IMR-90 (cell line): ENCODE data around the gene CPSF4L. TPM values are rescaled to one million over a fixed set of nuclear protein-coding genes. Genes with fewer than 3 reads are reported as not detected.

Experiments
- ATAC-seq: fragments of 200-7000 bp; cut with Tn5 transposase; 2 replicates; pipeline ENCODE4 v1.9.1; 2020; ENCODE audit warnings: low read depth, mild to moderate bottlenecking, moderate library complexity
- BruUV-seq: library from RNA; stranded (reverse); fragments of 400-500 nt; replicated peaks from 2 replicates; lab custom pipeline; 2021; lab: Mats Ljungman, UMichigan
- CTCF ChIA-PET: fragments of 300-600 bp; formaldehyde crosslinking; extraction: SDS; loops from one replicate; lab custom pipeline; 2021; ENCODE audit warnings: antibody characterized with exemption; lab: Yijun Ruan, JAX
- POLR2A ChIA-PET: fragments of 300-600 bp; sonication (Branson Sonifier 250); formaldehyde crosslinking; loops from one replicate; lab custom pipeline; 2022; ENCODE audit warnings: antibody characterized with exemption; ENCODE audit not compliant: unreplicated experiment; lab: Charles Lee
- DNase-seq: peaks from one replicate; pipeline ENCODE4 v3.0.0; 2013
- H2AFZ ChIP-seq: replicated peaks from 2 replicates; pipeline ENCODE3; 2013; ENCODE audit warnings: low read length, mild to moderate bottlenecking; ENCODE audit not compliant: poor library complexity
- H2AK5ac ChIP-seq: 2 replicates; pipeline ENCODE4 v1.6.1; 2013; ENCODE audit warnings: low read depth, low read length, inconsistent platforms
- H2AK9ac ChIP-seq: replicated peaks from 2 replicates; pipeline ENCODE3; 2013; ENCODE audit warnings: mild to moderate bottlenecking, low read depth, low read length, moderate library complexity; ENCODE audit not compliant: poor library complexity
- H2BK120ac ChIP-seq: 2 replicates; pipeline ENCODE4 v1.6.1; 2013; ENCODE audit warnings: low read depth, low read length, inconsistent platforms
- H2BK15ac ChIP-seq: 3 replicates; pipeline ENCODE4 v1.6.1; 2013; ENCODE audit warnings: low read depth, low read length, inconsistent platforms
- H2BK20ac ChIP-seq: 2 replicates; pipeline ENCODE4 v1.6.1; 2013; ENCODE audit warnings: low read depth, mild to moderate bottlenecking, inconsistent platforms, low read length, moderate library complexity
- H2BK5ac ChIP-seq: 2 replicates; pipeline ENCODE4 v1.6.1; 2013; ENCODE audit warnings: mild to moderate bottlenecking, low read depth, low read length, inconsistent platforms; ENCODE audit not compliant: poor library complexity, severe bottlenecking
- H3K14ac ChIP-seq: replicated peaks from 2 replicates; pipeline ENCODE4 v1.6.1; 2013; ENCODE audit warnings: low read depth, low read length, inconsistent platforms
- H3K18ac ChIP-seq: 2 replicates; pipeline ENCODE4 v1.6.1; 2013; ENCODE audit warnings: low read depth, low read length, control low read depth
- H3K23ac ChIP-seq: 2 replicates; pipeline ENCODE4 v1.6.1; 2013; ENCODE audit warnings: low read depth, low read length, inconsistent platforms
- H3K27ac ChIP-seq: 2 replicates; pipeline ENCODE4 v1.5.1; 2013; ENCODE audit warnings: mild to moderate bottlenecking, control low read depth, low read length; ENCODE audit not compliant: insufficient read depth
- H3K27me3 ChIP-seq: 2 replicates; pipeline ENCODE4 v1.6.1; 2013; ENCODE audit warnings: low read length; ENCODE audit not compliant: control insufficient read depth, insufficient read depth
- H3K36me3 ChIP-seq: 2 replicates; pipeline ENCODE4 v1.6.1; 2013; ENCODE audit warnings: low read length, mixed read lengths; ENCODE audit not compliant: control insufficient read depth, insufficient read depth
- H3K4ac ChIP-seq: 2 replicates; pipeline ENCODE4 v1.6.1; 2013; ENCODE audit warnings: low read depth, low read length, inconsistent platforms
- H3K4me1 ChIP-seq: 2 replicates; pipeline ENCODE4 v1.6.1; 2013; ENCODE audit warnings: low read length, mixed read lengths; ENCODE audit not compliant: control insufficient read depth, insufficient read depth
- H3K4me2 ChIP-seq: 2 replicates; pipeline ENCODE4 v1.6.1; 2013; ENCODE audit warnings: low read depth, mild to moderate bottlenecking, control low read depth, low read length, moderate library complexity
- H3K4me3 ChIP-seq: 2 replicates; pipeline ENCODE4 v1.5.1; 2013; ENCODE audit warnings: low read depth, mild to moderate bottlenecking, control low read depth, low read length, moderate library complexity; ENCODE audit not compliant: insufficient read depth
- H3K56ac ChIP-seq: 2 replicates; pipeline ENCODE4 v1.6.1; 2013; ENCODE audit warnings: low read length, inconsistent platforms; ENCODE audit not compliant: insufficient read depth; ENCODE audit errors: extremely low read depth
- H3K79me1 ChIP-seq, 2 experiments: 2 replicates each; pipeline ENCODE4 v1.6.1; 2013; ENCODE audit warnings: low read length in 2 of 2, inconsistent platforms in 1 of 2, low read depth in 1 of 2
- H3K9ac ChIP-seq: 2 replicates; pipeline ENCODE4 v1.6.1; 2013; ENCODE audit warnings: low read depth, low read length, control low read depth
- H3K9me1 ChIP-seq: 2 replicates; pipeline ENCODE4 v1.6.1; 2013; ENCODE audit warnings: low read length, inconsistent platforms; ENCODE audit not compliant: insufficient read depth
- H3K9me3 ChIP-seq: 2 replicates; pipeline ENCODE4 v1.6.1; 2013; ENCODE audit warnings: low read length; ENCODE audit not compliant: control insufficient read depth, insufficient read depth
- H4K20me1 ChIP-seq: 2 replicates; pipeline ENCODE4 v1.6.1; 2013; ENCODE audit warnings: low read length, inconsistent platforms; ENCODE audit not compliant: insufficient read depth
- H4K5ac ChIP-seq: 2 replicates; pipeline ENCODE4 v1.6.1; 2013; ENCODE audit warnings: mild to moderate bottlenecking, low read depth, low read length, control low read depth
- H4K8ac ChIP-seq, 2 experiments: 2 replicates each; pipeline ENCODE4 v1.6.1; 2013; ENCODE audit warnings: low read depth in 2 of 2, low read length in 2 of 2, control low read depth in 1 of 2, inconsistent platforms in 1 of 2
- H4K91ac ChIP-seq: 2 replicates; pipeline ENCODE4 v1.6.1; 2013; ENCODE audit warnings: low read depth, low read length, inconsistent platforms; ENCODE audit not compliant: insufficient read depth
- CEBPB ChIP-seq: IDR thresholded peaks from 2 replicates; pipeline ENCODE4 v1.6.1; 2012; ENCODE audit warnings: low read depth, low read length, improper control_type of control experiment
- MXI1 ChIP-seq: IDR thresholded peaks from 2 replicates; pipeline ENCODE4 v1.6.1; 2012; ENCODE audit warnings: low read depth, mild to moderate bottlenecking, low read length, moderate library complexity, borderline replicate concordance
- WGBS, 2 experiments: methylation state at CpG; one replicate each; pipeline versions ENCODE4 v1.1.5 to v1.1.7; 2013; ENCODE audit warnings: missing lambda C conversion rate in 2 of 2; ENCODE audit not compliant: insufficient read length in 1 of 2; ENCODE audit errors: extremely low coverage in 2 of 2; 5-methylcytosine and 5-hydroxymethylcytosine counted together
- dilution Hi-C: fragments of 300-500 bp; cut with HindIII; formaldehyde crosslinking; loops from one replicate; pipeline ENCODE4 v1.14.3; 2018; ENCODE audit warnings: low sequenced_read_pairs; ENCODE audit not compliant: unreplicated experiment
- in situ Hi-C: fragments of 300-500 bp; cut with MboI; formaldehyde crosslinking; loops from 3 replicates; pipeline ENCODE4 v1.14.3; 2019; ENCODE audit warnings: low sequenced_read_pairs, inconsistent platforms, mixed read lengths
- intact Hi-C: fragments of 100-400 bp; cut with micrococcal nuclease; formaldehyde crosslinking; loops from 2 replicates; pipeline ENCODE4 v1.10.0; 2022
- polyA plus RNA-seq, 3 experiments: library from polyadenylated mRNA; depleted of rRNA; stranded (reverse); fragments of >200 nt; gene quantifications; 2 replicates each; pipeline ENCODE4 v1.2.3, GENCODE V29; 2012; ENCODE audit warnings: low replicate concordance in 1 of 3
- total RNA-seq: library from RNA; depleted of rRNA; stranded (reverse); fragments of >200 nt; gene quantifications from 2 replicates; pipeline ENCODE4 v1.2.3, GENCODE V29; 2012
- TF ChIP-seq, protein P1 (sequence below): fragments of 150-350 bp; IDR thresholded peaks from 2 replicates; pipeline ENCODE4 v1.6.1; 2017; ENCODE audit warnings: mild to moderate bottlenecking, antibody characterized with exemption, low read length, low read depth
- TF ChIP-seq, protein P2 (sequence below): conservative IDR thresholded peaks from 2 replicates; pipeline ENCODE4 v1.5.1; 2012; ENCODE audit warnings: mild to moderate bottlenecking, low read depth, low read length, improper control_type of control experiment

CPSF4L gene
- total and polyA plus RNA-seq, 2 of the 4 experiments (the other 2 are of a cell fraction) = not detected

DNA sequence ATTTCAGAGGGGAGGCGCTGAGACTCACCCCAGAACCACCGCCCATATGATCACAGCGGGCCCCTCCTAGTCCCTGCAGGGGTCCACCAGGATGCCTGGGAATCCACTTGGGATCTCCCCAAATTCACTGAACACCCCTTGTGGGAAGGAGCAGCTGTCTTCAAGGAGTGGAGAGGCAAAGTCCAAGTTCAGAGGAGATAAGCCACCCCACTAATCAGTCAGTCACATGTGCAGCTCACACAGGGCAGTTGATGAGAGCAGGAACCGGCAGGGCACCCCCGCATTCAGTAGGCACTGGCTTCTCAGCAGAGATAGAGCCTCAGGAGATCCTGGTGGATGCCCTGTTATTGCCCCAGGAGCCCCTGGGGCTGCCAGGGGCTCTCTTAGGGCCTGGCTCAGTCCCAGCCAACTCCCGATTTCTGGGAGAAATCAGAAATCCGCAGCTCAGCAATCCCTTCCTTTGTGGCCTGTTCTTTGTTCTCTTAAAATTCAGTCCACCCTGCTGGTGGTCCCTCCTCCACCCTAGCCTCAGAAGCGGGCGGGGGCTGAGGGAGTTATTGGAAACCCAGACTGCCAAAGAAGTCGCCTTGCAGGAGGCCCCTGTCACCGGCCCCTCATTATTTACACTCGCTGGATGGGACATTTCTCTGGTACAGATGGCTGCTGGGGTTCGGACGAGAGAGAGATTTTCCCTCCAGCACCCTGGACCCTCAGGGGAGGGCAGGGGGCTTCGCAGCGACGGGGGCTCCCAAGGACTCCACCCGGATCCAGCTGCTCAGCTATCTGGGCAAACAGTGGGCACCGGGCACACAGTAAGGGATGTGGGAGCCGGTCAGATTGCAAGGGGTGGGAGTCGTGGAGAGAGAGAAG is 48.3 kb upstream of the CPSF4L start:
- Histone ChIP-seq H3K23ac (peak overlapping the region; percentile 95), H3K36me3 (peaks cover 3% of the 10 kb centered on the region; the same call in 1 of the 2 replicates), H4K8ac (peak overlapping the region; percentile 80 to 82), H2BK5ac (peak overlapping the region; percentile 95), H3K9me3 (no peaks in the 10 kb centered on the region), H2BK15ac (peak overlapping the region; percentile 96; the same call in 2 of the 3 replicates), H3K79me1 (peaks cover 9 to 38% of the 10 kb centered on the region in 2 experiments; a peak in 3 of 4 replicates), H2BK20ac (peak overlapping the region; percentile 22; the same call in 1 of the 2 replicates), H3K4me2 (peak overlapping the region; percentile 92), H3K27ac (peak overlapping the region; percentile 99), H2AK5ac (peak overlapping the region; percentile 99), H4K91ac (peak overlapping the region; percentile 94), H3K9ac (peak overlapping the region; percentile 99), H3K14ac (peak overlapping the region; percentile 95), H4K20me1 (peaks cover 3% of the 10 kb centered on the region; the same call in 1 of the 2 replicates), H3K4ac (peak overlapping the region; percentile 98), H2BK120ac (peak overlapping the region; percentile 87), H3K9me1 (peaks cover 10% of the 10 kb centered on the region), H2AK9ac (peak overlapping the region; percentile 97), H3K4me3 (peak overlapping the region; percentile 76), H3K56ac (peak overlapping the region; percentile 96), H3K4me1 (peaks cover 27% of the 10 kb centered on the region), H2AFZ (peak overlapping the region; percentile 76), H3K27me3 (no peaks in the 10 kb centered on the region), H4K5ac (peak overlapping the region; percentile 92), H3K18ac (peak overlapping the region; percentile 92)
- intact Hi-C loops (loop anchor here (2.0 kb wide), 1 partner anchor 33 kb away; no protein-coding TSS in a partner anchor), dilution Hi-C loops (no loop called here), in situ Hi-C loops (loop anchor here (5.0 kb wide), 1 partner anchor 62 kb away; no protein-coding TSS in a partner anchor)
- ATAC-seq = no peak; the same call in 1 of the 2 replicates
- TF ChIP-seq, protein P1, sequence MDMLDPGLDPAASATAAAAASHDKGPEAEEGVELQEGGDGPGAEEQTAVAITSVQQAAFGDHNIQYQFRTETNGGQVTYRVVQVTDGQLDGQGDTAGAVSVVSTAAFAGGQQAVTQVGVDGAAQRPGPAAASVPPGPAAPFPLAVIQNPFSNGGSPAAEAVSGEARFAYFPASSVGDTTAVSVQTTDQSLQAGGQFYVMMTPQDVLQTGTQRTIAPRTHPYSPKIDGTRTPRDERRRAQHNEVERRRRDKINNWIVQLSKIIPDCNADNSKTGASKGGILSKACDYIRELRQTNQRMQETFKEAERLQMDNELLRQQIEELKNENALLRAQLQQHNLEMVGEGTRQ = peak; percentile 58; the same call in 1 of the 2 replicates
- 0 out of 2 replicates have a peak, but pooled peaks have one; percentile 11 for TF ChIP-seq MXI1
- TF ChIP-seq, protein P2, sequence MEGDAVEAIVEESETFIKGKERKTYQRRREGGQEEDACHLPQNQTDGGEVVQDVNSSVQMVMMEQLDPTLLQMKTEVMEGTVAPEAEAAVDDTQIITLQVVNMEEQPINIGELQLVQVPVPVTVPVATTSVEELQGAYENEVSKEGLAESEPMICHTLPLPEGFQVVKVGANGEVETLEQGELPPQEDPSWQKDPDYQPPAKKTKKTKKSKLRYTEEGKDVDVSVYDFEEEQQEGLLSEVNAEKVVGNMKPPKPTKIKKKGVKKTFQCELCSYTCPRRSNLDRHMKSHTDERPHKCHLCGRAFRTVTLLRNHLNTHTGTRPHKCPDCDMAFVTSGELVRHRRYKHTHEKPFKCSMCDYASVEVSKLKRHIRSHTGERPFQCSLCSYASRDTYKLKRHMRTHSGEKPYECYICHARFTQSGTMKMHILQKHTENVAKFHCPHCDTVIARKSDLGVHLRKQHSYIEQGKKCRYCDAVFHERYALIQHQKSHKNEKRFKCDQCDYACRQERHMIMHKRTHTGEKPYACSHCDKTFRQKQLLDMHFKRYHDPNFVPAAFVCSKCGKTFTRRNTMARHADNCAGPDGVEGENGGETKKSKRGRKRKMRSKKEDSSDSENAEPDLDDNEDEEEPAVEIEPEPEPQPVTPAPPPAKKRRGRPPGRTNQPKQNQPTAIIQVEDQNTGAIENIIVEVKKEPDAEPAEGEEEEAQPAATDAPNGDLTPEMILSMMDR = no peak
- TF ChIP-seq CEBPB = no peak
- DNase-seq = no peak
- no TSS peak for BruUV-seq
- ChIA-PET POLR2A (interaction anchor here (0.6 to 1.0 kb wide), 2 partner anchors 14 to 19 kb away, joined by 5 to 10 read pairs; no protein-coding TSS in a partner anchor), CTCF (interaction anchor here (0.7 to 2.6 kb wide), 5 partner anchors 19 to 60 kb away, joined by 3 to 13 read pairs (median 3); no protein-coding TSS in a partner anchor)
- WGBS, 2 experiments = 0% methylated on average over 2 of the region's 21 CpGs; no CpG with 5 or more reads in 1 of the 2 experiments
